ENCODE results near the gene HMOX1. TPM values are rescaled to one million over a fixed set of nuclear protein-coding genes. Genes with fewer than 3 reads are reported as not detected.

The HMOX1 gene
- polyA plus RNA-seq, 1 donor from 2014 or later = 28.7 TPM

- peaks cover 3% of the 10 kb centered on the region for H3K36me3 Mint-ChIP-seq
- peaks cover 0 to 5% (median 0%) of the 10 kb centered on the region in 3 donors for H3K4me1 Mint-ChIP-seq
- H3K27me3 Mint-ChIP-seq = no peaks in the 10 kb centered on the region
- no peak overlapping the region for H3K27ac Mint-ChIP-seq
- H3K4me3 Mint-ChIP-seq = no peak overlapping the region
- no peaks in the 10 kb centered on the region for H3K9me3 Mint-ChIP-seq
Measured at GRCh38 chr22:35418731-35419130, 37.8 kb downstream of the HMOX1 start.

- H3K27ac Mint-ChIP-seq = no peak overlapping the region
- H3K4me3 Mint-ChIP-seq = no peak overlapping the region
- H3K36me3 Mint-ChIP-seq = peaks cover 3% of the 10 kb centered on the region
- peaks cover 0 to 5% (median 0%) of the 10 kb centered on the region in 3 donors for H3K4me1 Mint-ChIP-seq
- no peaks in the 10 kb centered on the region for H3K9me3 Mint-ChIP-seq
- H3K27me3 Mint-ChIP-seq = no peaks in the 10 kb centered on the region
Measured at GRCh38 chr22:35419756-35420155, 38.9 kb downstream of the HMOX1 start.

- Mint-ChIP-seq H3K27me3 (no peaks in the 10 kb centered on the region), H3K4me1 (peaks cover 0 to 5% (median 4%) of the 10 kb centered on the region in 3 donors), H3K4me3 (no peak overlapping the region), H3K36me3 (peaks cover 2% of the 10 kb centered on the region), H3K27ac (no peak overlapping the region), H3K9me3 (no peaks in the 10 kb centered on the region)
Measured at GRCh38 chr22:35421121-35421520, 40.2 kb downstream of the HMOX1 start.

- H3K36me3 Mint-ChIP-seq = no peaks in the 10 kb centered on the region
- H3K27ac Mint-ChIP-seq = peak overlapping the region in 1 of 3 donors; percentile 4
- no peaks in the 10 kb centered on the region for H3K9me3 Mint-ChIP-seq
- H3K27me3 Mint-ChIP-seq = no peaks in the 10 kb centered on the region
- H3K4me1 Mint-ChIP-seq = peaks cover 0 to 8% (median 2%) of the 10 kb centered on the region in 3 donors
- no peak overlapping the region for H3K4me3 Mint-ChIP-seq
Measured at GRCh38 chr22:35422145-35422544, 41.2 kb downstream of the HMOX1 start.

- no peaks in the 10 kb centered on the region for H3K27me3 Mint-ChIP-seq
- H3K27ac Mint-ChIP-seq = no peak overlapping the region
- H3K4me3 Mint-ChIP-seq = no peak overlapping the region
- no peaks in the 10 kb centered on the region for H3K36me3 Mint-ChIP-seq
- peaks cover 0 to 8% (median 2%) of the 10 kb centered on the region in 3 donors for H3K4me1 Mint-ChIP-seq
- no peaks in the 10 kb centered on the region for H3K9me3 Mint-ChIP-seq
Measured at GRCh38 chr22:35422936-35423335, 42.0 kb downstream of the HMOX1 start.

GRCh38 chr22:35424081-35424480 is 43.2 kb downstream of the HMOX1 start:
- peaks cover 0 to 8% (median 2%) of the 10 kb centered on the region in 3 donors for H3K4me1 Mint-ChIP-seq
- no peak overlapping the region for H3K27ac Mint-ChIP-seq
- no peaks in the 10 kb centered on the region for H3K36me3 Mint-ChIP-seq
- H3K9me3 Mint-ChIP-seq = no peaks in the 10 kb centered on the region
- no peak overlapping the region for H3K4me3 Mint-ChIP-seq
- H3K27me3 Mint-ChIP-seq = no peaks in the 10 kb centered on the region

GRCh38 chr22:35424761-35425160 is 43.9 kb downstream of the HMOX1 start:
- Mint-ChIP-seq H3K4me3 (no peak overlapping the region), H3K27ac (no peak overlapping the region), H3K36me3 (no peaks in the 10 kb centered on the region), H3K4me1 (peaks cover 0 to 8% (median 2%) of the 10 kb centered on the region in 3 donors), H3K27me3 (no peaks in the 10 kb centered on the region), H3K9me3 (no peaks in the 10 kb centered on the region)

GRCh38 chr22:35425546-35425945 is 44.6 kb downstream of the HMOX1 start:
- no peaks in the 10 kb centered on the region for H3K27me3 Mint-ChIP-seq
- no peak overlapping the region for H3K4me3 Mint-ChIP-seq
- no peak overlapping the region for H3K27ac Mint-ChIP-seq
- no peaks in the 10 kb centered on the region for H3K9me3 Mint-ChIP-seq
- H3K36me3 Mint-ChIP-seq = no peaks in the 10 kb centered on the region
- peaks cover 0 to 10% (median 2%) of the 10 kb centered on the region in 3 donors for H3K4me1 Mint-ChIP-seq

- H3K27ac Mint-ChIP-seq = peak overlapping the region in 1 of 3 donors; percentile 61
- no peak overlapping the region for H3K4me3 Mint-ChIP-seq
- H3K4me1 Mint-ChIP-seq = peaks cover 0 to 10% (median 2%) of the 10 kb centered on the region in 3 donors
- H3K9me3 Mint-ChIP-seq = no peaks in the 10 kb centered on the region
- H3K36me3 Mint-ChIP-seq = no peaks in the 10 kb centered on the region
- no peaks in the 10 kb centered on the region for H3K27me3 Mint-ChIP-seq
Measured at GRCh38 chr22:35425971-35426800, 45.3 kb downstream of the HMOX1 start.

- Mint-ChIP-seq H3K27me3 (no peaks in the 10 kb centered on the region), H3K9me3 (no peaks in the 10 kb centered on the region), H3K27ac (peak overlapping the region in 1 of 3 donors; percentile 61), H3K4me1 (peaks cover 0 to 10% (median 2%) of the 10 kb centered on the region in 3 donors), H3K4me3 (peak overlapping the region in 1 of 4 donors; percentile 41), H3K36me3 (no peaks in the 10 kb centered on the region)
Measured at GRCh38 chr22:35426801-35427140, 45.9 kb downstream of the HMOX1 start.

GRCh38 chr22:35430897-35431322 is 50.0 kb downstream of the HMOX1 start:
- peaks cover 0 to 2% (median 0%) of the 10 kb centered on the region in 3 donors for H3K9me3 Mint-ChIP-seq
- no peak overlapping the region for H3K27ac Mint-ChIP-seq
- H3K4me1 Mint-ChIP-seq = peaks cover 0 to 6% (median 0%) of the 10 kb centered on the region in 3 donors
- no peak overlapping the region for H3K4me3 Mint-ChIP-seq
- H3K36me3 Mint-ChIP-seq = peaks cover 2% of the 10 kb centered on the region
- no peaks in the 10 kb centered on the region for H3K27me3 Mint-ChIP-seq

- H3K4me1 Mint-ChIP-seq = peaks cover 0 to 4% (median 0%) of the 10 kb centered on the region in 3 donors
- H3K4me3 Mint-ChIP-seq = no peak overlapping the region
- H3K9me3 Mint-ChIP-seq = peaks cover 0 to 2% (median 0%) of the 10 kb centered on the region in 3 donors
- H3K36me3 Mint-ChIP-seq = peaks cover 2% of the 10 kb centered on the region
- peak overlapping the region in 2 of 3 donors; percentile 43 to 74 for H3K27ac Mint-ChIP-seq
- H3K27me3 Mint-ChIP-seq = no peaks in the 10 kb centered on the region
Measured at GRCh38 chr22:35431483-35432227, 50.8 kb downstream of the HMOX1 start.

- peaks cover 4% of the 10 kb centered on the region for H3K36me3 Mint-ChIP-seq
- peaks cover 0 to 2% (median 0%) of the 10 kb centered on the region in 3 donors for H3K9me3 Mint-ChIP-seq
- peak overlapping the region in 1 of 3 donors; percentile 74 for H3K27ac Mint-ChIP-seq
- H3K4me1 Mint-ChIP-seq = peaks cover 0 to 2% (median 0%) of the 10 kb centered on the region in 3 donors
- H3K4me3 Mint-ChIP-seq = no peak overlapping the region
- H3K27me3 Mint-ChIP-seq = no peaks in the 10 kb centered on the region
Measured at GRCh38 chr22:35432228-35432905, 51.5 kb downstream of the HMOX1 start.

GRCh38 chr22:35434061-35434710 is 53.3 kb downstream of the HMOX1 start:
- no peaks in the 10 kb centered on the region for H3K27me3 Mint-ChIP-seq
- H3K4me1 Mint-ChIP-seq = peaks cover 0 to 2% (median 0%) of the 10 kb centered on the region in 3 donors
- H3K4me3 Mint-ChIP-seq = no peak overlapping the region
- no peak overlapping the region for H3K27ac Mint-ChIP-seq
- peaks cover 8% of the 10 kb centered on the region for H3K36me3 Mint-ChIP-seq
- H3K9me3 Mint-ChIP-seq = peaks cover 0 to 2% (median 0%) of the 10 kb centered on the region in 3 donors
